ENCODE results near the gene PLPP1.

Gene PLPP1

GRCh38 chr5:55451976-55452375 is 82.8 kb downstream of the PLPP1 start:
- no peaks in the 10 kb centered on the region for H3K4me1 ChIP-seq
- no peak overlapping the region for H2AFZ ChIP-seq

GRCh38 chr5:55450050-55450765 is 84.6 kb downstream of the PLPP1 start:
- Histone ChIP-seq H3K4me1 (no peaks in the 10 kb centered on the region), H3K4me2 (ENCODE audit: low read length) (no peak overlapping the region), H3K27ac (no peak overlapping the region), H3K9ac (no peak overlapping the region), H3K79me2 (no peaks in the 10 kb centered on the region), H2AFZ (no peak overlapping the region), H3K36me3 (ENCODE audit: control insufficient read depth, insufficient read depth, low read length) (no peaks in the 10 kb centered on the region), H3K27me3 (ENCODE audit: control insufficient read depth, insufficient read depth, low read length) (no peaks in the 10 kb centered on the region), H3K4me3 (ENCODE audit: low read depth, low read length) (no peak overlapping the region), H3K9me3 (ENCODE audit: control insufficient read depth, low read length) (no peaks in the 10 kb centered on the region)
- TF ChIP-seq CTCF (IDR thresholded peaks at IDR 0.05) = no peak

More at GRCh38 chr5:55451976-55452375, 82.8 kb downstream of the PLPP1 start:
- no peaks in the 10 kb centered on the region for H3K36me3 ChIP-seq (ENCODE audit: control insufficient read depth, insufficient read depth, low read length)
- H3K27me3 ChIP-seq (ENCODE audit: control insufficient read depth, insufficient read depth, low read length) = no peaks in the 10 kb centered on the region
- H3K9me3 ChIP-seq (ENCODE audit: control insufficient read depth, low read length) = no peaks in the 10 kb centered on the region
- no peak overlapping the region for H3K9ac ChIP-seq
- H3K27ac ChIP-seq = no peak overlapping the region
- no peak overlapping the region for H3K4me3 ChIP-seq (ENCODE audit: low read depth, low read length)
- no peak overlapping the region for H3K4me2 ChIP-seq (ENCODE audit: low read length)
- H3K79me2 ChIP-seq = no peaks in the 10 kb centered on the region
- TF ChIP-seq CTCF (IDR thresholded peaks at IDR 0.05) = no peak

- H3K27me3 ChIP-seq (ENCODE audit: control insufficient read depth, insufficient read depth, low read length) = no peaks in the 10 kb centered on the region
- H2AFZ ChIP-seq = no peak overlapping the region
- no peak overlapping the region for H3K4me2 ChIP-seq (ENCODE audit: low read length)
- H3K4me3 ChIP-seq (ENCODE audit: low read depth, low read length) = no peak overlapping the region
- TF ChIP-seq CTCF (IDR thresholded peaks at IDR 0.05) = no peak
- H3K9me3 ChIP-seq (ENCODE audit: control insufficient read depth, low read length) = no peaks in the 10 kb centered on the region
- H3K9ac ChIP-seq = no peak overlapping the region
- H3K4me1 ChIP-seq = no peaks in the 10 kb centered on the region
- H3K27ac ChIP-seq = no peak overlapping the region
- no peaks in the 10 kb centered on the region for H3K79me2 ChIP-seq
- no peaks in the 10 kb centered on the region for H3K36me3 ChIP-seq (ENCODE audit: control insufficient read depth, insufficient read depth, low read length)
Observed at GRCh38 chr5:55446640-55447351, 88.0 kb downstream of the PLPP1 start.

- Histone ChIP-seq H3K4me3 (ENCODE audit: low read depth, low read length) (no peak overlapping the region), H3K9me3 (ENCODE audit: control insufficient read depth, low read length) (no peaks in the 10 kb centered on the region), H3K79me2 (no peaks in the 10 kb centered on the region), H3K27ac (no peak overlapping the region), H2AFZ (no peak overlapping the region), H3K9ac (no peak overlapping the region), H3K4me1 (no peaks in the 10 kb centered on the region), H3K36me3 (ENCODE audit: control insufficient read depth, insufficient read depth, low read length) (no peaks in the 10 kb centered on the region), H3K27me3 (ENCODE audit: control insufficient read depth, insufficient read depth, low read length) (no peaks in the 10 kb centered on the region), H3K4me2 (ENCODE audit: low read length) (no peak overlapping the region)
- TF ChIP-seq CTCF (IDR thresholded peaks at IDR 0.05) = no peak
Observed at GRCh38 chr5:55445791-55446190, 89.0 kb downstream of the PLPP1 start.

All from parathyroid adenoma (tissue), 2 donors.